Left forelimb (tissue), 1 donor: Measurements from ENCODE around the gene PLA2G2D.

Experiments
- DNase-seq: peaks from one replicate; pipeline ENCODE4 v3.0.0-alpha.2; 2018; ENCODE audit warnings: low spot score

The PLA2G2D gene

GRCh38 chr1:20086800-20087199, 32.5 kb downstream of the PLA2G2D start:
- no peak for DNase-seq

- no peak for DNase-seq
These were observed 36.0 kb downstream of the PLA2G2D start for GRCh38 chr1:20083178-20083944.

- DNase-seq = no peak
These were observed 36.6 kb downstream of the PLA2G2D start for GRCh38 chr1:20082772-20083171.

GRCh38 chr1:20081353-20081810, 38.0 kb downstream of the PLA2G2D start:
- no peak for DNase-seq

- DNase-seq = peak; percentile 66
These were observed 38.6 kb downstream of the PLA2G2D start for GRCh38 chr1:20080441-20081352.

GRCh38 chr1:20079661-20080305, 39.6 kb downstream of the PLA2G2D start:
- DNase-seq = peak; percentile 44

GRCh38 chr1:20078711-20079110, 40.6 kb downstream of the PLA2G2D start:
- DNase-seq = no peak

GRCh38 chr1:20078171-20078651, 41.1 kb downstream of the PLA2G2D start:
- DNase-seq = no peak

- no peak for DNase-seq
These were observed 42.5 kb downstream of the PLA2G2D start for GRCh38 chr1:20076710-20077461.

GRCh38 chr1:20076223-20076622, 43.1 kb downstream of the PLA2G2D start:
- DNase-seq = no peak

GRCh38 chr1:20075345-20075744, 44.0 kb downstream of the PLA2G2D start:
- DNase-seq = no peak

- no peak for DNase-seq
These were observed 44.6 kb downstream of the PLA2G2D start for GRCh38 chr1:20074725-20075171.

- DNase-seq = no peak
These were observed 45.1 kb downstream of the PLA2G2D start for GRCh38 chr1:20074055-20074724.

GRCh38 chr1:20073256-20073655, 46.1 kb downstream of the PLA2G2D start:
- DNase-seq = no peak

GRCh38 chr1:20072771-20073170, 46.6 kb downstream of the PLA2G2D start:
- DNase-seq = no peak

GRCh38 chr1:20071416-20071815, 47.9 kb downstream of the PLA2G2D start:
- no peak for DNase-seq

GRCh38 chr1:20070357-20070756, 49.0 kb downstream of the PLA2G2D start:
- DNase-seq = no peak

- DNase-seq = no peak
These were observed 49.5 kb downstream of the PLA2G2D start, which contains the start of gene PLA2G5 for GRCh38 chr1:20069874-20070273. Gene PLA2G5, plus strand, starts transcription at chr1:20070194. Its CDS starts 14,637 bp downstream, at chr1:20084831.

- DNase-seq = no peak
These were observed 50.6 kb downstream of the PLA2G2D start for GRCh38 chr1:20068722-20069121.

GRCh38 chr1:20063861-20064292, 55.5 kb downstream of the PLA2G2D start:
- no peak for DNase-seq
